Suprapubic skin (tissue), 4 donors: ENCODE data around the gene NDUFV1. TPM values are rescaled to one million over a fixed set of nuclear protein-coding genes. Genes with fewer than 3 reads are reported as not detected.

Experiments used
- DNase-seq, 2 donors: peaks; one replicate each; pipeline ENCODE4 v3.0.0-alpha.2; 2019; ENCODE audit warnings: low spot score in 2 of 2
- H3K27ac ChIP-seq: fragments of 200-600 bp; sonication (generic); one replicate; pipeline ENCODE4 v1.5.1; 2019
- H3K27me3 ChIP-seq: fragments of 200-600 bp; sonication (generic); one replicate; pipeline ENCODE4 v1.5.1; 2019
- H3K36me3 ChIP-seq: fragments of 200-600 bp; sonication (generic); one replicate; pipeline ENCODE4 v1.5.1; 2019
- H3K4me1 ChIP-seq: fragments of 200-600 bp; sonication (generic); one replicate; pipeline ENCODE4 v1.5.1; 2019
- H3K4me3 ChIP-seq: fragments of 200-600 bp; sonication (generic); one replicate; pipeline ENCODE4 v1.5.1; 2019; ENCODE audit warnings: mild to moderate bottlenecking
- H3K9me3 ChIP-seq: fragments of 200-600 bp; sonication (generic); one replicate; pipeline ENCODE4 v1.5.1; 2019
- CTCF ChIP-seq, 2 donors: fragments of 200-600 bp in 1 of 2; fragments of 450-650 bp in 1 of 2; sonication (generic) in 1 of 2; IDR thresholded peaks; one replicate each; pipeline ENCODE4 v1.5.1; 2016 to 2019; ENCODE audit warnings: antibody characterized with exemption in 2 of 2, mild to moderate bottlenecking in 1 of 2, moderate library complexity in 1 of 2
- EP300 ChIP-seq: sonication (generic); formaldehyde crosslinking; IDR thresholded peaks from one replicate; pipeline ENCODE4 v1.6.1; 2017; ENCODE audit warnings: antibody characterized with exemption
- POLR2A ChIP-seq, 2 donors: fragments of 450-650 bp; IDR thresholded peaks; one replicate each; pipeline ENCODE4 v1.6.1; 2017; ENCODE audit warnings: antibody characterized with exemption in 2 of 2, mild to moderate bottlenecking in 2 of 2, moderate library complexity in 2 of 2
- POLR2AphosphoS5 ChIP-seq, 3 donors: sonication (generic); formaldehyde crosslinking; IDR thresholded peaks; one replicate each; pipeline ENCODE4 v1.6.1; 2017; ENCODE audit warnings: antibody characterized with exemption in 3 of 3
- whole genome bisulfite sequencing: methylation state at CpG from one replicate; pipeline ENCODE4 v1.1.5; 2018; 5-methylcytosine and 5-hydroxymethylcytosine counted together
- total RNA-seq, 4 donors: library from RNA; depleted of rRNA; stranded (reverse); fragments of >200 nt; gene quantifications; one replicate each; pipeline ENCODE4 v1.1.0, GENCODE V29; 2016

NDUFV1 gene
- total RNA-seq, 4 donors from 2014 or later: 200 to 361 (median 275) TPM

- WGBS: 43% methylated on average over 7 of the region's 12 CpGs
- H3K4me1 ChIP-seq: peaks cover 6% of the 10 kb centered on the region
- no peak overlapping the region for H3K4me3 ChIP-seq
- no peaks in the 10 kb centered on the region for H3K36me3 ChIP-seq
- H3K27ac ChIP-seq: no peak overlapping the region
- peak in 1 of 2 donors; percentile 54 for DNase-seq
- H3K9me3 ChIP-seq: no peaks in the 10 kb centered on the region
- peaks cover 27% of the 10 kb centered on the region for H3K27me3 ChIP-seq
- no peak for TF ChIP-seq POLR2A (IDR thresholded peaks at IDR 0.05)
- TF ChIP-seq CTCF (IDR thresholded peaks at IDR 0.05): no peak
- TF ChIP-seq POLR2AphosphoS5 (IDR thresholded peaks at IDR 0.05): no peak
- TF ChIP-seq EP300: no peak
Measured at GRCh38 chr11:67640758-67641337, 34.1 kb downstream of the NDUFV1 start.

GRCh38 chr11:67641338-67642172, 34.8 kb downstream of the NDUFV1 start:
- H3K36me3 ChIP-seq: no peaks in the 10 kb centered on the region
- peaks cover 6% of the 10 kb centered on the region for H3K4me1 ChIP-seq
- peak in 1 of 2 donors; percentile 58 for DNase-seq
- no peaks in the 10 kb centered on the region for H3K9me3 ChIP-seq
- H3K27ac ChIP-seq: no peak overlapping the region
- TF ChIP-seq EP300 (no peak), POLR2AphosphoS5 (IDR thresholded peaks at IDR 0.05) (no peak), POLR2A (IDR thresholded peaks at IDR 0.05) (no peak), CTCF (IDR thresholded peaks at IDR 0.05) (no peak)
- 81% methylated on average over 6 of the region's 28 CpGs for WGBS
- peaks cover 27% of the 10 kb centered on the region for H3K27me3 ChIP-seq
- no peak overlapping the region for H3K4me3 ChIP-seq

GRCh38 chr11:67642173-67643120, 35.7 kb downstream of the NDUFV1 start:
- no peak for DNase-seq
- Histone ChIP-seq H3K27ac (no peak overlapping the region), H3K36me3 (no peaks in the 10 kb centered on the region), H3K4me1 (peaks cover 6% of the 10 kb centered on the region), H3K4me3 (no peak overlapping the region), H3K9me3 (no peaks in the 10 kb centered on the region), H3K27me3 (peaks cover 32% of the 10 kb centered on the region)
- TF ChIP-seq POLR2AphosphoS5 (IDR thresholded peaks at IDR 0.05) (no peak), EP300 (no peak)
- WGBS: 87% methylated on average over 12 of the region's 15 CpGs

- no peak for DNase-seq
- no peaks in the 10 kb centered on the region for H3K36me3 ChIP-seq
- H3K4me3 ChIP-seq: no peak overlapping the region
- H3K9me3 ChIP-seq: no peaks in the 10 kb centered on the region
- WGBS: 80% methylated on average over 5 of the region's 5 CpGs
- TF ChIP-seq EP300 (no peak), POLR2AphosphoS5 (IDR thresholded peaks at IDR 0.05) (no peak), CTCF (IDR thresholded peaks at IDR 0.05) (no peak), POLR2A (IDR thresholded peaks at IDR 0.05) (no peak)
- H3K4me1 ChIP-seq: peaks cover 6% of the 10 kb centered on the region
- peaks cover 36% of the 10 kb centered on the region for H3K27me3 ChIP-seq
- no peak overlapping the region for H3K27ac ChIP-seq
Measured at GRCh38 chr11:67644042-67644441, 37.3 kb downstream of the NDUFV1 start.

- H3K9me3 ChIP-seq: no peaks in the 10 kb centered on the region
- no peak overlapping the region for H3K27ac ChIP-seq
- DNase-seq: no peak
- TF ChIP-seq POLR2AphosphoS5 (IDR thresholded peaks at IDR 0.05) (no peak), EP300 (no peak), POLR2A (IDR thresholded peaks at IDR 0.05) (no peak), CTCF (IDR thresholded peaks at IDR 0.05) (no peak)
- WGBS: 90% methylated on average over 9 of the region's 22 CpGs
- H3K27me3 ChIP-seq: peaks cover 29% of the 10 kb centered on the region
- H3K36me3 ChIP-seq: no peaks in the 10 kb centered on the region
- peaks cover 4% of the 10 kb centered on the region for H3K4me1 ChIP-seq
- H3K4me3 ChIP-seq: no peak overlapping the region
Measured at GRCh38 chr11:67644472-67645418, 38.0 kb downstream of the NDUFV1 start.
